ENCODE results near the gene TNFRSF1B. TPM values are rescaled to one million over a fixed set of nuclear protein-coding genes. Genes with fewer than 3 reads are reported as not detected.

TNFRSF1B gene
- total RNA-seq, 1 experiment from 2014 or later, result 1.3 TPM

GRCh38 chr1:12249181-12249580 is 82.4 kb downstream of the TNFRSF1B start:
- H3K9me3 Mint-ChIP-seq (ENCODE audit: low read depth, unreplicated experiment), result no peaks in the 10 kb centered on the region
- CTCF ChIA-PET, result no interaction called here

GRCh38 chr1:12249748-12250147 is 83.0 kb downstream of the TNFRSF1B start:
- H3K27me3 Mint-ChIP-seq (ENCODE audit: unreplicated experiment), result no peaks in the 10 kb centered on the region
- H3K36me3 Mint-ChIP-seq (ENCODE audit: insufficient read depth, unreplicated experiment), result peaks cover 4% of the 10 kb centered on the region
- H3K27ac Mint-ChIP-seq (ENCODE audit: unreplicated experiment), result no peak overlapping the region
- H3K4me1 Mint-ChIP-seq (ENCODE audit: low read depth, unreplicated experiment), result no peaks in the 10 kb centered on the region
- TF ChIP-seq CTCF (IDR thresholded peaks at IDR 0.05; ENCODE audit: unreplicated experiment), result no peak
- intact Hi-C loops (cut with micrococcal nuclease; ENCODE audit: unreplicated experiment), result no loop called here
- DNase-seq, result no peak
- no TSS peak for BruUV-seq (replicated peaks)
- CTCF ChIA-PET, result no interaction called here
- H3K4me3 Mint-ChIP-seq (ENCODE audit: low read depth, unreplicated experiment), result no peak overlapping the region
- no peaks in the 10 kb centered on the region for H3K9me3 Mint-ChIP-seq (ENCODE audit: low read depth, unreplicated experiment)

More at GRCh38 chr1:12249181-12249580, 82.4 kb downstream of the TNFRSF1B start:
- H3K4me3 Mint-ChIP-seq (ENCODE audit: low read depth, unreplicated experiment), result no peak overlapping the region
- intact Hi-C loops (cut with micrococcal nuclease; ENCODE audit: unreplicated experiment), result no loop called here
- no peak for DNase-seq
- H3K27ac Mint-ChIP-seq (ENCODE audit: unreplicated experiment), result no peak overlapping the region
- BruUV-seq (replicated peaks), result no TSS peak
- peaks cover 4% of the 10 kb centered on the region for H3K36me3 Mint-ChIP-seq (ENCODE audit: insufficient read depth, unreplicated experiment)
- no peaks in the 10 kb centered on the region for H3K27me3 Mint-ChIP-seq (ENCODE audit: unreplicated experiment)
- no peaks in the 10 kb centered on the region for H3K4me1 Mint-ChIP-seq (ENCODE audit: low read depth, unreplicated experiment)
- no peak for TF ChIP-seq CTCF (IDR thresholded peaks at IDR 0.05; ENCODE audit: unreplicated experiment)

- CTCF ChIA-PET, result no interaction called here
- TF ChIP-seq CTCF (IDR thresholded peaks at IDR 0.05; ENCODE audit: unreplicated experiment), result no peak
- Mint-ChIP-seq H3K9me3 (ENCODE audit: low read depth, unreplicated experiment) (no peaks in the 10 kb centered on the region), H3K27ac (ENCODE audit: unreplicated experiment) (no peak overlapping the region), H3K4me3 (ENCODE audit: low read depth, unreplicated experiment) (no peak overlapping the region), H3K36me3 (ENCODE audit: insufficient read depth, unreplicated experiment) (peaks cover 4% of the 10 kb centered on the region), H3K4me1 (ENCODE audit: low read depth, unreplicated experiment) (no peaks in the 10 kb centered on the region), H3K27me3 (ENCODE audit: unreplicated experiment) (no peaks in the 10 kb centered on the region)
- no TSS peak for BruUV-seq (replicated peaks)
- no peak for DNase-seq
- intact Hi-C loops (cut with micrococcal nuclease; ENCODE audit: unreplicated experiment), result no loop called here
Measured at GRCh38 chr1:12251442-12251841, 84.7 kb downstream of the TNFRSF1B start.

- DNase-seq, result no peak
- CTCF ChIA-PET, result no interaction called here
- Mint-ChIP-seq H3K27me3 (ENCODE audit: unreplicated experiment) (no peaks in the 10 kb centered on the region), H3K4me1 (ENCODE audit: low read depth, unreplicated experiment) (no peaks in the 10 kb centered on the region), H3K36me3 (ENCODE audit: insufficient read depth, unreplicated experiment) (no peaks in the 10 kb centered on the region), H3K9me3 (ENCODE audit: low read depth, unreplicated experiment) (no peaks in the 10 kb centered on the region), H3K4me3 (ENCODE audit: low read depth, unreplicated experiment) (no peak overlapping the region), H3K27ac (ENCODE audit: unreplicated experiment) (no peak overlapping the region)
- no TSS peak for BruUV-seq (replicated peaks)
- intact Hi-C loops (cut with micrococcal nuclease; ENCODE audit: unreplicated experiment), result no loop called here
- TF ChIP-seq CTCF (IDR thresholded peaks at IDR 0.05; ENCODE audit: unreplicated experiment), result no peak
Measured at GRCh38 chr1:12255913-12256312, 89.1 kb downstream of the TNFRSF1B start.

All from Calu3 (cell line).